ENCODE measurements around the gene AK9.
"Not testable (repeated sequence)": the region's sequence is repeated elsewhere in the genome, so short reads cannot be mapped to it uniquely, and the experiment has no call there.

AK9 gene

GRCh38 chr6:109690737-109691621 lies at the start of gene AK9, which contains the start of gene FIG4:
Gene AK9, minus strand, starts transcription at chr6:109691202. Its CDS starts 15,457 bp downstream, at chr6:109675745.
Gene FIG4, plus strand, starts transcription at chr6:109691296. Its CDS starts 140 bp downstream, at chr6:109691436.
- DNase-seq (ENCODE audit: low read depth in 2 of 2): peak; percentile 79 to 81

- DNase-seq (ENCODE audit: low read depth in 2 of 2): no peak
Observed at GRCh38 chr6:109740787-109741186, 49.8 kb upstream of the AK9 start.

GRCh38 chr6:109739686-109740085 lies 48.7 kb upstream of the AK9 start:
- DNase-seq (ENCODE audit: low read depth in 2 of 2): no peak

GRCh38 chr6:109738667-109739066 lies 47.7 kb upstream of the AK9 start:
- no peak for DNase-seq (ENCODE audit: low read depth in 2 of 2)

GRCh38 chr6:109738255-109738654 lies 47.3 kb upstream of the AK9 start:
- no peak for DNase-seq (ENCODE audit: low read depth in 2 of 2)

- no peak for DNase-seq (ENCODE audit: low read depth in 2 of 2)
Observed at GRCh38 chr6:109736273-109737025, 45.4 kb upstream of the AK9 start.

- not testable (repeated sequence) for DNase-seq (ENCODE audit: low read depth in 2 of 2)
Observed at GRCh38 chr6:109725250-109725649, 34.2 kb upstream of the AK9 start.

- no peak for DNase-seq (ENCODE audit: low read depth in 2 of 2)
Observed at GRCh38 chr6:109722564-109723254, 31.7 kb upstream of the AK9 start.

GRCh38 chr6:109722011-109722410 lies 31.0 kb upstream of the AK9 start:
- no peak for DNase-seq (ENCODE audit: low read depth in 2 of 2)

- no peak for DNase-seq (ENCODE audit: low read depth in 2 of 2)
Observed at GRCh38 chr6:109720311-109720710, 29.3 kb upstream of the AK9 start.

GRCh38 chr6:109718991-109719390 lies 28.0 kb upstream of the AK9 start:
- DNase-seq (ENCODE audit: low read depth in 2 of 2): no peak

GRCh38 chr6:109717971-109718370 lies 27.0 kb upstream of the AK9 start:
- no peak for DNase-seq (ENCODE audit: low read depth in 2 of 2)

- no peak for DNase-seq (ENCODE audit: low read depth in 2 of 2)
Observed at GRCh38 chr6:109715616-109716015, 24.6 kb upstream of the AK9 start.

GRCh38 chr6:109714611-109715010 lies 23.6 kb upstream of the AK9 start:
- DNase-seq (ENCODE audit: low read depth in 2 of 2): no peak

- no peak for DNase-seq (ENCODE audit: low read depth in 2 of 2)
Observed at GRCh38 chr6:109714166-109714565, 23.2 kb upstream of the AK9 start.

GRCh38 chr6:109713097-109713496 lies 22.1 kb upstream of the AK9 start:
- no peak for DNase-seq (ENCODE audit: low read depth in 2 of 2)

GRCh38 chr6:109708099-109708498 lies 17.1 kb upstream of the AK9 start:
- DNase-seq (ENCODE audit: low read depth in 2 of 2): not testable (repeated sequence)

- DNase-seq (ENCODE audit: low read depth in 2 of 2): no peak
Observed at GRCh38 chr6:109706513-109706912, 15.5 kb upstream of the AK9 start.

- peak; percentile 37 to 52 for DNase-seq (ENCODE audit: low read depth in 2 of 2)
Observed at GRCh38 chr6:109705258-109705657, 14.3 kb upstream of the AK9 start.

- no peak for DNase-seq (ENCODE audit: low read depth in 2 of 2)
Observed at GRCh38 chr6:109702791-109703190, 11.8 kb upstream of the AK9 start.

GRCh38 chr6:109701774-109702173 lies 10.8 kb upstream of the AK9 start:
- no peak for DNase-seq (ENCODE audit: low read depth in 2 of 2)

GRCh38 chr6:109701221-109701620 lies 10.2 kb upstream of the AK9 start:
- no peak for DNase-seq (ENCODE audit: low read depth in 2 of 2)

All from stimulated activated CD8-positive, alpha-beta memory T cell treated with anti-CD3 and anti-CD28 coated beads, Interleukin-15, amount 100 ng/mL, for 4 hours (primary cell).